ENCODE results near the gene NTHL1.
"Not testable (repeated sequence)": the region's sequence is repeated elsewhere in the genome, so short reads cannot be mapped to it uniquely, and the experiment has no call there.

Gene NTHL1

GRCh38 chr16:2027024-2028010 is 20.3 kb downstream of the NTHL1 start:
- DNase-seq = peak; percentile 49

- no peak for DNase-seq
Measured at GRCh38 chr16:2026461-2027023, 21.1 kb downstream of the NTHL1 start, which contains the start of gene NHERF2. Gene NHERF2 (plus strand): TSS chr16:2026902. CDS start chr16:2027006, 104 bp downstream.

DNA sequence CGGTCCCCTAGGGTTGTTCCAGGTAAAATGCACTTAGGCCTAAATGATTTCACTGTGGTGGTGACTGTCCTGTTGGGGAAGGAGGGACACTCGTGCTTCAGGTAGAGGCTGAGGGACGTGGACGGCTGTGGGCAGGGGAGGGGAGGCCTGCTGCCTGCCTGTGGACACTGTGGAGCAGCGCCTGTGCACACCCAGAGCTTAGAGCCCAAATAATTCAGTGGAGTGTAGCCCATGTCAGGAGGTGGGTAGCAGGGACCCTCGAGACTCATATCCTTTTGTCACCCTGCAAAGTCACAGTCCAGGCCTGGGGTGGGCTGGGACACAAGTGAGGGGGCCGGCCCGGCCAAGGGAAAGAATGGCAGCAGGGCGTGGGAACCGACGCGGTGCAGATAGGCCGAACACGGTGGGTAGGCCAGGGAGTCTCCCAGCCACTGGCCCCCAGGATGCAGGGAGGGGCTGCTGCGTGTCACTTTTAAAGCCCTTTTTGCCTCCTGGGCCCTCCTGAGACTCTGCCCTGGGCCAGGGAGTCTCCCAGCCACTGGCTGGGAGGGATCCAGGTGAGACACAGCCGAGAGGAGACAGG is 21.7 kb downstream of the NTHL1 start:
- DNase-seq = no peak

DNA sequence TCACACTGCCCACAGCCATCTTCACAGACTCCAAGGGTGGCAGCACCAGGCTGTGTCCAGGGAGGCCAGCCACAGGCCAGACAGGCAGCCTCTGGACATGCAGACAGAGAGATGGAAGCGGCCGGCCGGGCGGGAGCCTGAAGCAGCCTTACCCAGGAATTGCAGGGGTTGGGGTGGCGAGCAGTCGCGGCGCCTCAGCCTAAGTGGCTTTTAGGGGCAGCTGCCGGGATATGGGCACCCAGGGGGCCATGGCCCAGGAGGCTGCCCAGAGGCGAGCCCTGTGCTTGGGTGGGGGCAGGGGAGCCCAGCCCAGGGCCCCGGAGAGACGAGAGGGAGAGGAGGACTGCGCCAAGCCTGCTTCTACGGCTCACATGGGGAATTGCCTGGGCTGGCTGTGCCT is 22.4 kb downstream of the NTHL1 start:
- DNase-seq = no peak

GRCh38 chr16:2024032-2024420 is 23.6 kb downstream of the NTHL1 start:
- no peak for DNase-seq

DNA sequence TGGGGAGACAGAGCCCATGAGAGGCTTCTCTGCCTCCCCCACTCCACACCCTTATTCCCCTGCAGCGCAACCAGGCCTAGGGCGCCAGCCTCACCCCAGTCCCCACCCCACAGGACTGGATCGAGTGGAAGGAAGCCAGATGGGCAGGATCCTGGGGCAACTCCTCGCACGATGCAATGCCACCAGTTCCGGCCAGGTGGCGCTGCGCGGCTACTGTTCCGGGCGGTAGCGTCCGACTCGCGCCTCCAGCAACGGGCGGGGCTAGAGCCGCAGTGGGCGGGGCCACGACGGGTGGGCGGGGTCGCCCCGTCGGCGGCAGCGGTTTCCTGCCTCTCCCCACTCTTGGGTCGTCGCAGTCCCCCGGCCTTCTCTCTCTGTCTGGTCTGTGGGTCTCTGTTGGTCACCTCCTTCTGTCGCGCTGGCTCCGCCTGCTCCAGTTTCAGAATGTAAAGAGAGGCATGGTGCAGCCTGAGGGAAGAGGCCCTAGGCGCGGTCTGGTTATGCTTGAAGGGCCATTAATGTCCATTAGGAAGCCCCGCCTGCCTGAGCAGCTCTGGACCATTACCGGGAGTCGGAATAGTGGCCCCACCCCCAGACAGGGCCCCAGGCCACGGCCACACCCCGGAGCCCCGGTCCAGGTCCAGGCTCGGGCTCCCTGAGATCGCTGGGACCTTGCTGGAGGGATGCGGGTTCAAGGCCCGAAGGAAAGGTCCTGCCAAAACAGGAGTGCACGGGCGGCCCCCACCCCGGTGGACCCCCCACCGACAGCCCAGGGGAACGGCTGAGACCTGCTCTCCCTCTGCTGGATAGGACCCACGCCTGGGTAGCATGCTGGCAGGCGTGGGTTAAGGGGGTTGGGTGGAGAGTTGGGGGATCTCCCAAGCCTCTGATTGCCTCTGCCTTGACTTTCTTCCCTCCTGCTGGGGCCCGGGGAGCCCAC is 24.3 kb downstream of the NTHL1 start:
- DNase-seq = peak; percentile 75

DNA sequence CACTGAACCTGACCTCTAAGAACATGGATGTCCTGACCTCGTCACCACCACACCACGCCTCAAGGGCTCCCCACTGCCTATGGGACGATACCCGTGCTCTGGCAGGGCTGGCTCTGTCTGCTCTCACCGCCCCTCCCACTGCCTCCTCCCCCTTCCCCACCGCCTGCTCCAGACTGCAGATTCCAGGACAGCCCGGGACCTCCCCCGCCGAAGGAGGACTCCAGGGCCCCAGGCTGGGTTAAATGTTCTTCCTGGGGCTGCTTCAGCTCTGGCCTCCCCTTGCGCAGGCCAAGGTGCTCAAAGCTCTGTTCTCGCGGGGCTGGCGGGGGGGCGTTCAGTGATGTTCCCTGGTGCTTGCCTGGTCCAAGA is 24.9 kb downstream of the NTHL1 start:
- no peak for DNase-seq

DNA sequence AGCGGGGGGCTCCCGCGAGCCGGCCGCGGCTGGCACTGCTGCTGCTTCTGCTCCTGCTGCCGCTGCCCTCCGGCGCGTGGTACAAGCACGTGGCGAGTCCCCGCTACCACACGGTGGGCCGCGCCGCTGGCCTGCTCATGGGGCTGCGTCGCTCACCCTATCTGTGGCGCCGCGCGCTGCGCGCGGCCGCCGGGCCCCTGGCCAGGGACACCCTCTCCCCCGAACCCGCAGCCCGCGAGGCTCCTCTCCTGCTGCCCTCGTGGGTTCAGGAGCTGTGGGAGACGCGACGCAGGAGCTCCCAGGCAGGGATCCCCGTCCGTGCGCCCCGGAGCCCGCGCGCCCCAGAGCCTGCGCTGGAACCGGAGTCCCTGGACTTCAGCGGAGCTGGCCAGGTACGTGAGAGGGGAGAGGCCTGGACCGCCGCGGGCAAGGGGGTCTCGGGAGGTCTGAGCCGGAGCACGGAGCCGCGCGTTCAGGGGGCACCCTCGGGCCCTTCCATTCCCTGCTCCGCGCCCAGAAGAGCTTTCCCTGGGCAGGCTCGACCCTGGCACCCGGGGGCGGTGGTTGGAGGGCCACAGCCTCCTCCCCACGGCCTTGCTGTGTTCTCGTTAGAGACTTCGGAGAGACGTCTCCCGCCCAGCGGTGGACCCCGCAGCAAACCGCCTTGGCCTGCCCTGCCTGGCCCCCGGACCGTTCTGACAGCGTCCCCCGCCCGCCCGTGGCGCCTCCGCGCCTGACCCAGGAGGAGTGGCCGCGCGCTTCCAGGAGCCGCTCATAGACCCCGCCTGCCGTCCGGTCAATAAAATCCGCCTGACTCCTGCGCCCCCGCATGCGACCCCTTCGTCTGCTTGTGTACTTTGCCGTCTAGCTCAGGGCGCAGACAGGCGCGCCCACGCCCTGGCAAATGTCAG is 27.5 kb downstream of the NTHL1 start:
- DNase-seq = no peak

DNA sequence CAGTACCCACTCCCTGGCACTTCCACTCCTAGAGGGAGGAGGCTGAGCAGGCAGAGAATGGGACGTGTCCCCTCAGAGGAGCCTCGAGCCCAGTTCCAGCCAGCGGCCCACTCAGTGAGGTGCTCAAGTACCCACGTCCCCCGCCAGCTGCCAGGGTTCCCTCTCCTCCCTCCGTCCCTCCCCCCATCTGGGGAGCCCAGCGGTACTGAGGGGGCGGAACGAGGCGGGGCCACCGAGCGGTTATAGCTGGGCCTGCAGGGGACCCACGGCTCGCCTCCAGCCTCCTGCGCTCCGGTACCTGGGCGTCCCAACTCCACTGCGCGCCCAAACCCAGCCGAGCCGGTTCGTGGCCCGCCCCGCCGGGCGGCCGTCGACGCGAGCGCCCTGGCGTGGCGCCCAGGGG is 28.1 kb downstream of the NTHL1 start, which contains the start of gene NPW:
Gene NPW, plus strand, starts transcription at position 268 of the 403 bp plus-strand sequence.
- DNase-seq = no peak

- no peak for DNase-seq
Measured at GRCh38 chr16:2016407-2016922, 31.2 kb downstream of the NTHL1 start.

GRCh38 chr16:2015947-2016208 is 31.8 kb downstream of the NTHL1 start:
- DNase-seq = no peak

- peak; percentile 87 for DNase-seq
Measured at GRCh38 chr16:2015117-2015946, 32.3 kb downstream of the NTHL1 start.

- DNase-seq = no peak
Measured at GRCh38 chr16:2013527-2013926, 34.1 kb downstream of the NTHL1 start.

- not testable (repeated sequence) for DNase-seq
Measured at GRCh38 chr16:2011726-2012125, 35.9 kb downstream of the NTHL1 start.

GRCh38 chr16:2009791-2010510 is 37.7 kb downstream of the NTHL1 start, which contains the start of gene ZNF598:
Gene ZNF598 (minus strand): TSS chr16:2009821.
- peak; percentile 88 for DNase-seq

DNA sequence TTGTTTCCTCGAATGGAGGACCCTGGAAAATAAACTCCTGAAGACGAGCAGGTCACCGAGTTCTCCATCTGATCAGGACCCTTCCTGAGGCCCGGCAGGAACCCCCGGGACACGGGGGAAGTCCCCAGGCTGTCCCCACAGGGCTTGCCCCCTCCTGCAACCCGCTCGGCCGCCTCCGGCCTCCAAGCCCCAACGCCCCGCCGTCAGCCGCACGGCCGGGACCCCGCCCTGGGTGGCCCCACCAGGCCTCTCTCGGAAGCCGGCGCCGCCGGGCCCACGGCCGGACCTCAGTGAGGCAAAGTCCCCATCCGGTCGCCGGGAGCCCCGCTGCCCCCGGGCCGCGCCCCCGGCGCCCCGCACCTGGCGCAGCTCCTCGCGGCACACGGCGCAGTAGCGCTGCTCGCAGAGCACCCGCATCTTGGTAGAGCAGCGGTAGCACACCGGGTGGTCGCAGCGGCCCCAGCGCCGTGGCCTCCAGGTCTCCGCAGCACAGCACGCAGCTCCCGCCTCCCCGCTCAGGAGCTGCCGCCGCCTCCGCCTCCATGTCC is 38.4 kb downstream of the NTHL1 start:
- DNase-seq = no peak

GRCh38 chr16:2008631-2009163 is 38.9 kb downstream of the NTHL1 start:
- no peak for DNase-seq

- DNase-seq = no peak
Measured at GRCh38 chr16:2008009-2008526, 39.6 kb downstream of the NTHL1 start.

All from HCEC 1CT (cell line).